Melanocyte of skin (primary cell): ENCODE results near the gene OTUD4. TPM values are rescaled to one million over a fixed set of nuclear protein-coding genes. Genes with fewer than 3 reads are reported as not detected.

Experiments used
- small RNA-seq, 2 donors: library from RNA; depleted of rRNA; stranded (forward); fragments of <200 nt; gene quantifications; one replicate each; pipeline ENCODE3, GENCODE V24; 2012
- total RNA-seq, 2 donors: library from RNA; depleted of rRNA; stranded (reverse); fragments of >200 nt; gene quantifications; 2 replicates each; pipeline ENCODE4 v1.2.3, GENCODE V29; 2012

The OTUD4 gene
- 10 to 100 TPM; 28.2 to 33.3 TPM for total RNA-seq

GRCh38 chr4:145180298-145181090 is at the start of gene OTUD4:
OTUD4 (minus strand) TSS chr4:145180589; CDS start chr4:145179973, 616 bp downstream.

GRCh38 chr4:145097821-145098674 is 82.3 kb downstream of the OTUD4 start, which contains the start of the genes ABCE1 and ANAPC10:
ABCE1 (plus strand) TSS chr4:145098311; CDS start chr4:145104413, 6,102 bp downstream.
ANAPC10 (minus strand) TSS chr4:145098196; CDS start chr4:145096099, 2,097 bp downstream.

Small RNA genes within 50 kb of the gene (small RNA-seq; reads per million reads assigned to genes)
- gene RF00019: 0 reads per million in 2 donors

Other genes with a start within 250 kb of the OTUD4 start
- 10 to 100 TPM; 21.0 to 33.3 TPM for gene ANAPC10, start 82.4 kb downstream of the OTUD4 start, total RNA-seq
- 100 to 1,000 TPM; 141 to 178 TPM for gene ABCE1, start 82.3 kb downstream of the OTUD4 start, total RNA-seq